ENCODE results near the gene PMCH.

DNA sequence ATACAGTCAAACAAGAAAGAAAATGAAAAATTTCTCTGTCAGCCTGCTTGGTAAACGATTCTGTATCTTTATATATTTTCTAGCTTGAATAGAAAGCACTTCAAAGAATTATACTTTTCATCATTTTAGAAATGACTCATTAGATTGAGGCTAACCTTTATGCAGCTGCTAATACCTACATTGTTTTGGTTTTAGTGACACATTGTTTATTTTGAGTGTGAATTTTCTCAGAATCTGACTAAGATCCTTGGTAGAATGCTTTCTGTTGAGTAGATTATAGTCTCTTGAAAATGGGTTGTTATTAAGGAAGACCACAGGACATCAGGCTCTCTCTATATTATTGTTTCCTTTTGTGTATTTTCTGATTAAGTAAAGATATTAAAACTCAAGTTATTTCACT, at the start of gene PMCH:
- TF ChIP-seq, protein P1, sequence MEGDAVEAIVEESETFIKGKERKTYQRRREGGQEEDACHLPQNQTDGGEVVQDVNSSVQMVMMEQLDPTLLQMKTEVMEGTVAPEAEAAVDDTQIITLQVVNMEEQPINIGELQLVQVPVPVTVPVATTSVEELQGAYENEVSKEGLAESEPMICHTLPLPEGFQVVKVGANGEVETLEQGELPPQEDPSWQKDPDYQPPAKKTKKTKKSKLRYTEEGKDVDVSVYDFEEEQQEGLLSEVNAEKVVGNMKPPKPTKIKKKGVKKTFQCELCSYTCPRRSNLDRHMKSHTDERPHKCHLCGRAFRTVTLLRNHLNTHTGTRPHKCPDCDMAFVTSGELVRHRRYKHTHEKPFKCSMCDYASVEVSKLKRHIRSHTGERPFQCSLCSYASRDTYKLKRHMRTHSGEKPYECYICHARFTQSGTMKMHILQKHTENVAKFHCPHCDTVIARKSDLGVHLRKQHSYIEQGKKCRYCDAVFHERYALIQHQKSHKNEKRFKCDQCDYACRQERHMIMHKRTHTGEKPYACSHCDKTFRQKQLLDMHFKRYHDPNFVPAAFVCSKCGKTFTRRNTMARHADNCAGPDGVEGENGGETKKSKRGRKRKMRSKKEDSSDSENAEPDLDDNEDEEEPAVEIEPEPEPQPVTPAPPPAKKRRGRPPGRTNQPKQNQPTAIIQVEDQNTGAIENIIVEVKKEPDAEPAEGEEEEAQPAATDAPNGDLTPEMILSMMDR (conservative IDR thresholded peaks at IDR 0.05; ENCODE audit: low read depth, low read length): no peak
- no peak for TF ChIP-seq EZH2 (IDR thresholded peaks at IDR 0.05; ENCODE audit: borderline replicate concordance, low read depth, low read length, poor library complexity, severe bottlenecking)
